Stimulated activated CD4-positive, alpha-beta T cell treated with anti-CD3 and anti-CD28 coated beads, Interleukin-12 subunit alpha, Interleukin-12 subunit beta, amount 100 ng/mL, for 4 hours (primary cell): ENCODE data around the gene MYL10.
"Not testable (repeated sequence)": the region's sequence is repeated elsewhere in the genome, so short reads cannot be mapped to it uniquely, and the experiment has no call there.

ENCODE experiments used
- DNase-seq: peaks from one replicate; pipeline ENCODE4 v3.0.0-alpha.2; 2020

MYL10 gene

DNA sequence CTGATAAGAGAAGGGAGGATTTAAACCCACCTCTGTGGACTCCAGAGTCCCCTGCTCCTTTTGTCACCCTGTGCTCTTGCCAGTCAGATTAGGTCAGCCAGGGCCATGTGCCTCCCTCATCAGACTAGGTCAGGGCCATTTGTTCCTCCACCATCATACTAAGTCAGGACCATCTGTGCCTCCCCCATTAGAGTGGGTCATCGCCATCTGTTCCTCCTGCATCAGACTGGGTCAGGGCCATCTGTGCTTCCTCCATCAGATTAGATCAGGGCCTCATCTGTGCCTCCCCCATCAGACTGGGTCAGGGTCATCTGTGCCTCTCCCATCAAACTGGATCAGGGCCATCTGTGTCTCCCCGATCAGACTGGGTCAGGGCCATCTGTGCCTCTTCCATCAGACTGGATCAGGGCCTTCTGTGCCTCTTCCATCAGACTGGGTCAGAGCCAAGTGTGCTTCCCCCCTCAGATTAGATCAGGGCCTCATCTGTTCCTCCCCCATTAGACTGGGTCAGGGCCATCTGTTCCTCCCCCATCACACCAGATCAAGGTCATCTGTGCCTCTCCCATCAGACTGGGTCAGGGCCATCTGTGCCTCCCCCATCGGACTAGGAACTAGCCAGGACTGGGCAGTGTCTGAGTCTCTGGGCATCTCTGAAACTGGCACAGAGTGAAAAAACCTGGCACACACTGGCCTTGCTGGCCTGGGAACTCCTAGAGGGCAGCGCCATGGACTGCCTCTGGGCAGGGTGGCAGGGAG lies 11.5 kb downstream of the MYL10 start:
- DNase-seq, result no peak

GRCh38 chr7:101615446-101615845 lies 13.7 kb downstream of the MYL10 start:
- DNase-seq, result no peak

- DNase-seq, result no peak
Observed at GRCh38 chr7:101614939-101615302, 14.2 kb downstream of the MYL10 start.

DNA sequence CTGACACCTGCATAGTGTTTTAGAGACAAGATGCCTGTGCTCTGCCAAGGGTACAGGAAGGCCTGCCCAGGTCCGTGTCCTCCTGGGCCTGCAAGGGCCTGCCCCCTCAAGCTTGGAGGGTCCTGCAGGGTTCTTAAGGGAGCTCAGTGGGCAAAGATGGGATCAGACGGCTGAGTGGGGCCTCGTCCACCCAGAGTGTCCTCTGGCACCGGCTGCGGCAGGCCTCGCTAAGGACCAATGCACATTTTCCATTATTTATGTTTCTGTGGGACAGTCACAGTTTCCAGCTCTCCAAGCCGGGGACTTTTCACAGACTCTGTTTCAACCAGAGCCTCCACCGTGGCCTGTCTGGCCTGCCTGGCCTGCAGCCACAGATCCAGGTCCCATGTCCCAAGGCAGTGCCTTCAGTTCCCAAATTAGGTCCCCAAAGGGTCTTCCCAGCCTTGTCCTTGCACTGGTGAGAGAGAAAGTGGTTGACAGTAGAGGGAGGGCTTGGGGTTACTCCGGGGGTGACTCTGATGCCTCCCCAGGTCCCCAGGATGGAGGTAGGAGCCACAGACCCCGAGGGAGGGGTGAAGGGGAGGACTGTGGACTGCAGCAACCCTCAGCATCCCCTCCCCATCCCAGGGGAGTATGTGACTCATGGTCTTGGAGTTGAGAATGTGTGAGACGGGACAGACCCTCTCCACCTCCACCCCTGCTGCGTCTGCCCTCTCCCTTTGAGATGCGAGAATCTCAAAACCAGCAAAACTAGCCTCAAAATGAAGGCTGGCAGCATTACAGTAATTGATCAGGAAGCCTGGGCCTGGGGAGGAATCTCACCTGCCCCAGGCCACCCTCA lies 14.8 kb downstream of the MYL10 start:
- no peak for DNase-seq

- no peak for DNase-seq
Observed at GRCh38 chr7:101612885-101613515, 16.1 kb downstream of the MYL10 start.

- DNase-seq, result no peak
Observed at GRCh38 chr7:101608772-101609713, 20.1 kb downstream of the MYL10 start.

GRCh38 chr7:101606498-101606923 lies 22.6 kb downstream of the MYL10 start:
- no peak for DNase-seq

- no peak for DNase-seq
Observed at GRCh38 chr7:101605611-101606497, 23.2 kb downstream of the MYL10 start.

GRCh38 chr7:101604934-101605332 lies 24.2 kb downstream of the MYL10 start:
- not testable (repeated sequence) for DNase-seq

DNA sequence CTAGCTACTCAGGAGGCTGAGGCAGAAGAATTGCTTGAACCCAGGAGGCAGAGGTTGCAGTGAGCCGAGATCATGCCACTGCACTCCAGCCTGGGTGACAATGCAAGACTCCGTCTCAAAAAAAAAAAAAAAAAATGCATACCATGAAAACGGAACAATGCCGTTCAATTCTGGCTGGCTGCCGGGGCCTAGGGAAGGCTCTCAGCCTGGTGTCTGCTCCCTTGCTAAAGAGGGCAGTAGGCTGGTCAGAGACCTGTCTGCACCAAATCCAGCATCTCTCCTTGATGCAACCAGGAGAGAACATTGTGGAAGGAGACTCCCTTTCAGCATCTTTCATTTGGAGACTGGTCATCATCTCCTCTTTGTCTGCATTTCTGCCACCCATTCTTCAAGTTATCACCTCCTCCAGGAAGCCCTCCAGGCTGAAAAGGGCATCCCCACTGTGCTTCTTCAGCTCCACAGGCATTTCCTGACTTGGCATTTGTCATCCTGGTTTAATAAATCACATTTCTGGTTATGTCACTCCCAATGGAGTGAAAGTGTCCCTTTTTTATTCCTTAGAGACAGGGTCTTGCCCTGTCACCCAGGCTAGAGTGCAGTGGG lies 24.7 kb downstream of the MYL10 start:
- DNase-seq, result no peak

- peak; percentile 67 for DNase-seq
Observed at GRCh38 chr7:101602484-101603241, 26.4 kb downstream of the MYL10 start.

DNA sequence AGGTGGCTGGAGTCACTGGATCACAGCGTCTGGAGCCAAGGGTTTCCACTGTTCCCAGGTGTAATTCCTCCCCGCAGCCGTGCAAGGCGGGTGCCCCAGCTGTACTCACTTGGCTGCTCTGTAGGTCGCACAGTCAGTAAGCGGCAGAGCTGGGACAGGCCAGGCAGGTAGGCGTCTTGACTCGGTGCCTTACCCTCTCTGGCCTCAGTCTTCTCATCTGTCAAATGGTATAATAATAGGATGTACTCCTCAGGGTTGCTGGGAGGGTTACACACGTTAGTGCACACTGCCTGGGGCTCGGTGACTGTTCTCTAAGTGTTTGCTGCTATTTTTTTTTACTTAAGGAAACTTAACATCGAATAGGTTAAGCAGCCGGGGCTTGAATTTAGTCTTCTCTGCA lies 27.0 kb downstream of the MYL10 start:
- no peak for DNase-seq

DNA sequence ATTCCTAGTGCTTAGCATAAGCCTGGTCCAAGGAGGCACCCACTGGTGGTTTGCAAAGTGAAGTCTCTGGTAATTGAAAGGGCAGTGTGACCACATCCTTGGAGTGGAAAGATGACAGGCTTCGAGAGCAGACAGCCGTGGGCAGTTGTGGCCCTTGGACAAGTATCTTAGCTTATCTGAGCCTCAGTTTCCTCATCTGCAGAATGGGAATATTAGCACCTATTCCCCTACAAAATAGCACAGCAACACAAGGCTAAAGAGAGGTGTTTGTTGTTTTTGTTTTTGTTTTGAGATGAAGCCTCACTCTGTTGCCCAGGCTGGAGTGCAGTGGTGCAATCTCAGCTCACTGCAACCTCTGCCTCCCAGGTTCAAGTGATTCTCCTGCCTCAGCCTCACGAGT lies 29.3 kb downstream of the MYL10 start:
- no peak for DNase-seq

GRCh38 chr7:101598986-101599771 lies 29.9 kb downstream of the MYL10 start:
- DNase-seq, result no peak

- no peak for DNase-seq
Observed at GRCh38 chr7:101598422-101598985, 30.6 kb downstream of the MYL10 start.

- no peak for DNase-seq
Observed at GRCh38 chr7:101597941-101598340, 31.2 kb downstream of the MYL10 start.

DNA sequence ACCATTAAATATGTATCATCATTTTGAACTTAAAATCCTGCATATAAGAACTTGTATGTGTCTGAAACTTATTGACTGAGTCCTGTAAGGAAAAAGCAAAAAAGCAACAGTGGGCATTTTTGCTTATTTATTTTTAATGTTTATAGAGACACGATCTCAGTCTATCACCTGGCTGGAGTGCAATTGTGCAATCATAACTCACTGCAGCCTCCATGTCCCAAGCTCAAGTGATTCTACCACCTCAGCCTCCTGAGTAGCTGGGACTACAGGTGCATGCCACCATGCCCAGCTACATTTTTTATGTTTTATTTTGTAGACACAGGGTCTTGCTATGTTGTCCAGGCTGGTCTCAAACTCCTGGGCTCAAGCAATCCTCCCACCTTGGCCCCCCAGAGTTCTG lies 32.2 kb downstream of the MYL10 start:
- no peak for DNase-seq

DNA sequence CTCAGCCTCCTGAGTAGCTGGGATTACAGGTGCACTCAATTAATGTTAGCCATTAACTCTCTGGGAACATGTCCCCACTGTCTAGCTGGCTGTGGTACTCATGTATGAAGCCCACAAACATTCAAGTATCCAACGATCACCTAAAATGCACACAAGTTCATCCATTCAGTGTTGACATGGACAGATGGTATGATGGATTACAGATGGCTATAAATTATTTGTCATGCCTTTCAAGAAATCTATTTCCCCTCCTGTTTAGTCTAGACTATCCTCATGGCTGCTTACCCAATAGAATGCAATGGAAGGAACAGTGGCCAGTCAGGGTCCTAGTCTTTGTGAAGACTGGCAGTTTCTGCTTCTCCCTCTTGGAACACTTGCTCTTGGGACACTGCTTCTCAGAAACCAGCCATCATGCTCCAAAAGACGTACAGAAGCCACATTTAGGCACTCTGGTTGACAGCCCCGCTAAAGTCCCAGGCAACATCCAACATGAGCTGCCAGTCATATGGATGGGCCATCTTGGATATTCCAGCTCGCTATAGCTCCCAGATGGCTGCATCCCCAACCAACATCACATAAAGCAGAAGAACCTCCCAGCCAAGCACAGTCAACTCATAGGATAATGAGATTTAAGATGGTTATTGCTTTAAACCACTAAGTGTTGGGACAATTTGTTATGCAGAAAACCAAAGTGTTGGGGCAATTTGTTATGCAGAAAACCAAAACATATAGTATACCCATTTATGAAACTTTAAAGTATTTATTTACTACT lies 33.1 kb downstream of the MYL10 start:
- no peak for DNase-seq
